ENCODE measurements around the gene ARMH3. TPM values are rescaled to one million over a fixed set of nuclear protein-coding genes. Genes with fewer than 3 reads are reported as not detected.

ARMH3 gene
- total and polyA plus RNA-seq, 8 donors, result 3.5 to 29.0 (median 17.2) TPM

DNA sequence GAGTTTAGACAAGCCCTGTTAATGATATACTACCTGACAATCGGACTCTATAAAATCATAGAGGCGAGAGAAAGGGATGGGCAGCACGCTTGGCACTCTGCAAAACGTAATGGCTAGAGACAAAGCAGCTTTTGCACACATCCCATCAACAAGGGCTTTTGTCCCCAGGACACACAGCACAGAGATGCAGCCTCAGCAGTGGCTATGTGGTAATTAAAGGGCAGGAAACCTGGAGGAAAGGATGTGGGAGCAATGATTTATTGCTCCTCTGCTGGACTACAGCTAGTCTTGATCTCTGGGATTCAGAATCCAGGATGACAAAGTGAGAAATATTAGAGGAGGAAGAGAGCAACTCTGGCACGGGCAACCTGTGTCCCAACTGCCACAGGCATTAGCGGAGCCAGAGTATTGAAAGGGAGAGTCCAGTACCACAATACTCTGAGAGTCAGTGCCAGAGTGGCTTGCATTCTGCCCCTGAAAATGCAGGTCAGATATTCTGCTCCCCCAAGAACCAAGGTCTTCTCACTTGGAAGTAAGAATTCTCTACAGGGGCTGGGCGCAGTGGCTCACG, 96.5 kb downstream of the ARMH3 start:
- H3K36me3 ChIP-seq, result peaks cover 0 to 47% (median 37%) of the 10 kb centered on the region in 4 donors
- H3K27ac ChIP-seq, result no peak overlapping the region
- TF ChIP-seq, protein P1, sequence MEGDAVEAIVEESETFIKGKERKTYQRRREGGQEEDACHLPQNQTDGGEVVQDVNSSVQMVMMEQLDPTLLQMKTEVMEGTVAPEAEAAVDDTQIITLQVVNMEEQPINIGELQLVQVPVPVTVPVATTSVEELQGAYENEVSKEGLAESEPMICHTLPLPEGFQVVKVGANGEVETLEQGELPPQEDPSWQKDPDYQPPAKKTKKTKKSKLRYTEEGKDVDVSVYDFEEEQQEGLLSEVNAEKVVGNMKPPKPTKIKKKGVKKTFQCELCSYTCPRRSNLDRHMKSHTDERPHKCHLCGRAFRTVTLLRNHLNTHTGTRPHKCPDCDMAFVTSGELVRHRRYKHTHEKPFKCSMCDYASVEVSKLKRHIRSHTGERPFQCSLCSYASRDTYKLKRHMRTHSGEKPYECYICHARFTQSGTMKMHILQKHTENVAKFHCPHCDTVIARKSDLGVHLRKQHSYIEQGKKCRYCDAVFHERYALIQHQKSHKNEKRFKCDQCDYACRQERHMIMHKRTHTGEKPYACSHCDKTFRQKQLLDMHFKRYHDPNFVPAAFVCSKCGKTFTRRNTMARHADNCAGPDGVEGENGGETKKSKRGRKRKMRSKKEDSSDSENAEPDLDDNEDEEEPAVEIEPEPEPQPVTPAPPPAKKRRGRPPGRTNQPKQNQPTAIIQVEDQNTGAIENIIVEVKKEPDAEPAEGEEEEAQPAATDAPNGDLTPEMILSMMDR (IDR thresholded peaks at IDR 0.05), result no peak
- TF ChIP-seq EP300 (IDR thresholded peaks at IDR 0.05) (no peak), POLR2A (IDR thresholded peaks at IDR 0.05) (no peak), POLR2AphosphoS5 (IDR thresholded peaks at IDR 0.05) (no peak)
- no peaks in the 10 kb centered on the region for H3K27me3 ChIP-seq
- H3K4me1 ChIP-seq, result peaks cover 0 to 11% (median 0%) of the 10 kb centered on the region in 4 donors
- no peak overlapping the region for H3K4me3 ChIP-seq
- 92 to 95% (median 93%) methylated on average over 8 of the region's 8 CpGs for WGBS, 5 donors
- no peak for DNase-seq
- intact Hi-C loops (cut with DNase I; ENCODE audit: low total_unique reads), result no loop called here
- no peaks in the 10 kb centered on the region for H3K9me3 ChIP-seq

DNA sequence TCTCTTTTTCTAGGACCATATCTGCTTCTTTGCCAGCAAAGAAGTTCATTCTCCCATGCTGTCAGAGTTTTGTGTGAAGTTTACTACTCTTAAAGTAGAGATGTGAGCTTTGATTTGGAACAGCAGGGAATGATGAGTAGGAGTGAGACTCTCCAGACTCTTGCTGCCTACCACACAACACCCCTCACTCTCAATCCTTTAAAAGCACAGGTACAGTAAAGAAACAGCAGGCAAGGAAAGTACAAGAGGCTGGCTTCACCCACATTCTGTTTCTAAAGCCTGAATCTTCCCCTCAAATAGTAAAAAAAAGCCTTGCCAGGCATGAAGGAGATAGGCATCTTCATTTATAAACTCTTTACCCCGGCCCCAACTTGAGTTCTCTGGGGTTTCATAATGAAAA, 97.3 kb downstream of the ARMH3 start:
- 75 to 85% (median 80%) methylated on average over 1 of the region's 1 CpG for WGBS, 5 donors
- H3K9me3 ChIP-seq, result no peaks in the 10 kb centered on the region
- no peak overlapping the region for H3K27ac ChIP-seq
- intact Hi-C loops (cut with DNase I; ENCODE audit: low total_unique reads), result no loop called here
- no peak for DNase-seq
- TF ChIP-seq, protein P1 (IDR thresholded peaks at IDR 0.05), result no peak
- TF ChIP-seq POLR2A (IDR thresholded peaks at IDR 0.05) (no peak), EP300 (IDR thresholded peaks at IDR 0.05) (no peak), POLR2AphosphoS5 (IDR thresholded peaks at IDR 0.05) (no peak)
- H3K4me1 ChIP-seq, result peaks cover 0 to 11% (median 0%) of the 10 kb centered on the region in 4 donors
- H3K4me3 ChIP-seq, result no peak overlapping the region
- peaks cover 7 to 55% (median 44%) of the 10 kb centered on the region in 4 donors for H3K36me3 ChIP-seq
- H3K27me3 ChIP-seq, result no peaks in the 10 kb centered on the region

DNA sequence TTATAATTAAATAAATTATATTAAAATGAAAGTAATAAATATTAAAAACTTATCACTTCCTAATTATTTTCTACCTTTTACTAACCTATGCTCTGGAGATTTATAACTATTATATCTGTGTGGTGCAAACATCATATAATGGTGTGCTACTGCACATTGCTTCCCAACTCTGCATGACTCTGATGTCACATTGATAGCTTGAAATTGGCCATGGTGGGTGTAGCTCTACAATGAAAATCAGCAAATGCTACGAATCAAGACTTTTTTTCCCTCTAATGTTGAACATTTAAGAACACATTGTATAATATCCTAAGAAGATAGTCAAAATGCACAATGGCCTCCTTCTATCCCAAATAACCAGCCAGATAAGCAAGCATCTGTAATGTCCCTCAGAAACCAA, 99.1 kb downstream of the ARMH3 start:
- TF ChIP-seq POLR2A (IDR thresholded peaks at IDR 0.05) (no peak), POLR2AphosphoS5 (IDR thresholded peaks at IDR 0.05) (no peak), EP300 (IDR thresholded peaks at IDR 0.05) (no peak)
- TF ChIP-seq, protein P1 (IDR thresholded peaks at IDR 0.05), result no peak
- Histone ChIP-seq H3K27ac (no peak overlapping the region), H3K4me1 (peaks cover 0 to 10% (median 0%) of the 10 kb centered on the region in 4 donors), H3K36me3 (peaks cover 8 to 63% (median 57%) of the 10 kb centered on the region in 4 donors), H3K9me3 (no peaks in the 10 kb centered on the region), H3K27me3 (no peaks in the 10 kb centered on the region), H3K4me3 (no peak overlapping the region)
- 85 to 100% (median 98%) methylated on average over 1 of the region's 1 CpG for WGBS, 5 donors
- intact Hi-C loops (cut with DNase I; ENCODE audit: low total_unique reads), result no loop called here
- no peak for DNase-seq

DNA sequence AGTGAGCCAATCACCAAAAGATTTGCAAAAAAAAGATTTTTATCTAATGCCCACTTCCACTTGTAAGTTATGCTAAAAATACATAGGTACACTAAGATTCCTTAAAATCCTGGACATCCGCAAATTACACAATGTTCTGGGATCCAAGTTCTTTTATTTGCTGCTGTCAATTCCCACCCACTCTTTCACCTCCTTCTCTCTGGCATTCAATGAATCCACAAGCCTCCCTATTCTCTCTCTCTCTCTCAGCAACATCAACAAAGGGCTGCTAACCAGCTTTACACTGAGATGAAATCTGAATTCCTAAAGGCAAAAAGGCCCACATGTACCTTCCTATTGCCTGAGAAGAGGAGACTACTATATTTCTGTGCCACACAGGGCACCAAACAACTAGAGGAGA, 99.9 kb downstream of the ARMH3 start:
- intact Hi-C loops (cut with DNase I; ENCODE audit: low total_unique reads), result no loop called here
- TF ChIP-seq POLR2A (IDR thresholded peaks at IDR 0.05) (no peak), EP300 (IDR thresholded peaks at IDR 0.05) (no peak), POLR2AphosphoS5 (IDR thresholded peaks at IDR 0.05) (no peak)
- TF ChIP-seq, protein P1 (IDR thresholded peaks at IDR 0.05), result no peak
- peaks cover 10 to 71% (median 65%) of the 10 kb centered on the region in 4 donors for H3K36me3 ChIP-seq
- no peak overlapping the region for H3K4me3 ChIP-seq
- no peaks in the 10 kb centered on the region for H3K9me3 ChIP-seq
- WGBS, 5 donors, result 90 to 100% (median 97%) methylated on average over 1 of the region's 1 CpG
- no peak overlapping the region for H3K27ac ChIP-seq
- H3K4me1 ChIP-seq, result peaks cover 0 to 2% (median 0%) of the 10 kb centered on the region in 4 donors
- no peak for DNase-seq
- H3K27me3 ChIP-seq, result no peaks in the 10 kb centered on the region

Measured in stomach (tissue), 9 donors.